D721Med (cell line): ENCODE measurements around the gene LMLN.
"Not testable (repeated sequence)": the region's sequence is repeated elsewhere in the genome, so short reads cannot be mapped to it uniquely, and the experiment has no call there.

ENCODE experiments used
- DNase-seq: peaks from one replicate; pipeline ENCODE4 v3.0.0; 2011; ENCODE audit warnings: low spot score; ENCODE audit not compliant: insufficient read length
- FAIRE-seq: peaks from 2 replicates; lab custom pipeline; 2011; peaks lifted over from hg19 to GRCh38; lab: Jason Lieb, UNC
- CTCF ChIP-seq: IDR thresholded peaks from 2 replicates; pipeline ENCODE4 v1.5.1; 2012; ENCODE audit warnings: mild to moderate bottlenecking, control low read depth; ENCODE audit not compliant: insufficient read depth; ENCODE audit errors: missing control alignments

LMLN gene

GRCh38 chr3:198043119-198043518 is 83.1 kb downstream of the LMLN start:
- FAIRE-seq (no peak), DNase-seq (no peak)
- no peak for TF ChIP-seq CTCF

GRCh38 chr3:198046120-198046857 is 86.3 kb downstream of the LMLN start:
- DNase-seq (no peak), FAIRE-seq (no peak)
- TF ChIP-seq CTCF = no peak

- FAIRE-seq (no peak), DNase-seq (no peak)
- no peak for TF ChIP-seq CTCF
These were observed 88.4 kb downstream of the LMLN start for GRCh38 chr3:198048445-198048844.

- no peak for TF ChIP-seq CTCF
- no peak for FAIRE-seq
- no peak for DNase-seq
These were observed 91.8 kb downstream of the LMLN start for GRCh38 chr3:198051836-198052235.

GRCh38 chr3:198053462-198053861 is 93.4 kb downstream of the LMLN start:
- not testable (repeated sequence) for FAIRE-seq, DNase-seq

- FAIRE-seq (no peak), DNase-seq (no peak)
- no peak for TF ChIP-seq CTCF
These were observed 101.4 kb downstream of the LMLN start for GRCh38 chr3:198061119-198062067.

GRCh38 chr3:198062068-198062465 is 102.0 kb downstream of the LMLN start:
- no peak for TF ChIP-seq CTCF
- DNase-seq (no peak), FAIRE-seq (no peak)
